NCI-H146 treated with DMSO at 0.1 percent for 48 hours (cell line): ENCODE measurements around the gene SORBS1.

Experiments
- DNase-seq: peaks from one replicate; lab custom pipeline; 2025; ENCODE audit not compliant: unreplicated experiment; lab: John Stamatoyannopoulos, UW

SORBS1 gene

DNA sequence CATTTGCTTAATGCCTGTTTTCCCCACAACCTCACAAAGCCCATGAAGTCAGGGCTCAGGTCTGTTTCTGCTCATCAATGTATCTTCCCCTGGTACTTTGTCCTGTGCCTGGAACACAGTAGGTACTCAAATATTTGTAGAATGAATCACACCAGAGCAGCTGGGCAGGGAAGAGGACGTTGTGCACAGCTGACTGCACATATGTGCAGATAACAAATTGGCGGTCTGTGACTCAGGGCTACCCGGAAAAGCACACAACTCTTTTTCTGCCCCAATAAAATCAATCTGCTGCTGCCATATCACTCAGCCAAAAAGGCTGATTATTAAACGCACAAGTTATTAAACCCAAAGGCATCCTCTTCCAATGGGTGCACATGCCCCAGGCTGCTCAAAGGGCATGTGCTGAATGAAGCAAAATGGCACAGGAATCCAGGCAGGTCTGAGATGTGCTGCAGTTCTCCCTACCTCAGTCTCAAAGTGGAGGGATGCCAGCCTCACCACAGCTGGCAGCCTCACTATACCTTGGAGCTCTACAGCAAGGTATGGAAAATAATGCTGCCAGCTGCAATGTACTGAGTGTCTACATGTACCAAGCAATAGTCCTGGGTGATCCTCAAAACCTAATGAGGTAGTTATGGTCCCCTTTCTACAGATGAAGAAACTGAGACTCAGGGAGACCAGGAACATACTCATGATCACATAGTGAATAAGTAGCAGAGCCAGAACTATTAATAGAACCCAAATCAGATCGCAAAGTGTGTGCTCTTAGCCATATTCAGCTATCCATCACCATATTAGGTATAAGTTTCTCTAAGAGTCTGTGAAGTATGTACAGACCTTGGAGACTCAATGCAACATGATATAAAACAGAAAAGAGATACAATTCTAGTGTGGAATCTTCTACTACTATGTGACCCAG, 43.4 kb downstream of the SORBS1 start:
- peak; percentile 12 for DNase-seq

DNA sequence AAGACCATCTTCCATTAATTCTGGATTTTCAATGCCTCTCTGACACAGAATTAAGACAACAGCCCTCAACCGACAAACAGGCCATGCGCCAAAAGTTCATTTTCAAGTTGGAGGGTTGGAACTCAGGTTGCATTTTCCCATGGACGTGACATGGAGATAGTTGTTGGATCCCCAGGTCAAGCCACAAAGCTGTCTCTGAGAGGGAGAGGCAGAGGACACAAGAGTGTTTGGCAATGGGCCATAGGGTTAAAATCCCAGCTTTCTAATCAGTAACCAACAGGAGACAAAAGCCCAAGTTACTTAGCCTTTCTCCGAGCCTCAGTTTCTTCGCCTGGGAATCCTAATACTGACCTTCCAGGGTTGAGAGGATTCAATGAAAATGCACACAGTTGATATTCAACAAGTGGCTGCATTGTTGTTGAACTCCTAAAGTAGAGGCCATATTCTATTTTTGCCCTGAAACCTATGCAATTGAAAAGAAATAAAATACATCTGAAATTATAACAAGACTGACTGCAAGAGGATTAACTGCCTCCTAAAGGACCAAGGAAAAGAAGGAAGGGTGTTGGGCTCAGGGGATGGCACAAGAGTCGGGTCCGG, 44.3 kb downstream of the SORBS1 start:
- DNase-seq: no peak

DNA sequence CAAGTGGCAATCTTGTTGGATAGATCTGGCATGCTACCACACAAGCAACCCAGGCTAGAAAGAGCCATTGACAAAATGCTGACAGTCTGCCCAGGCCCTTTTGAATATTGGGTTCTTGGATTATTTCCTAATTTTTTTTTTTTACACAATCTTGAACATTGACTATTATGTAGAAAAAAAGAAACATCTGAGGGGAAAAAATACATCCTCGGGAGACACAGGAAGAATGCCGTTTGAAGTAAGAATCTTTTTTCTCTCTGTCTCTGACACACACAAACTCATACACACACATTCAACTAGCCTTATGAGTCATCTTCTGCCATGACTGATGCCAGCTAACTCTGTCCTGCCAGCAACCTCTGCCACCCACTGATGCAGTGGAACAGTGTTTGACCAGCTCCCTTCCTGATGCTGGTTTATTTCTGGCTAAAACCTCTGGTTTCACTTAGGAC, 47.2 kb downstream of the SORBS1 start:
- no peak for DNase-seq

DNA sequence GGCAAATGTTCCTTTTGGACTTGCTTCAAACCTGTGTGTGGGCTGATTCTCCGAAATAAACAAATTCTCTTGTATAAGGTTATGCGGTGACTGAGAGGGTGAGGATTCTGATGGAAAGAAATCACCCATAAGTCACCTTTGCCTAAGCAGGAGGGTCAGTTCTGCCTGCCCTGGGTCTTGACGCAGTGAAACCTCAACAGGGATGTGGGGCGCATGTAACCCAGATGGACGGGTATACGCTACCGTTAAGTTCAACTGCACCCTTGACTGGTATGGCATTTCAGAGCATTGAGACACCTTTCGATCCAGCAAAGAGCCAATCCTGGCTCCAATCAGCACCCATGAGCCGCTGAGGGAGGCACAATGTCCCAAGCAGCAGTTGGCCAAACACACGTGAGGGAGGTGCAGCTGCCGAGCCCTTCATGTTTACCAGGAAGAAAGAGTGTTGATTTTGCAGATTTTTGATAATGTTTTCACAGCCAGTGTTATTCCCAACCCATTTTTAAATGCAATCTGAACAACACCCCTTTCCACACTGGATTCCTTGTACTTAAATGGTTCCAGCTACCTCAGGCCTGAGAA, 48.1 kb downstream of the SORBS1 start:
- DNase-seq: no peak

DNA sequence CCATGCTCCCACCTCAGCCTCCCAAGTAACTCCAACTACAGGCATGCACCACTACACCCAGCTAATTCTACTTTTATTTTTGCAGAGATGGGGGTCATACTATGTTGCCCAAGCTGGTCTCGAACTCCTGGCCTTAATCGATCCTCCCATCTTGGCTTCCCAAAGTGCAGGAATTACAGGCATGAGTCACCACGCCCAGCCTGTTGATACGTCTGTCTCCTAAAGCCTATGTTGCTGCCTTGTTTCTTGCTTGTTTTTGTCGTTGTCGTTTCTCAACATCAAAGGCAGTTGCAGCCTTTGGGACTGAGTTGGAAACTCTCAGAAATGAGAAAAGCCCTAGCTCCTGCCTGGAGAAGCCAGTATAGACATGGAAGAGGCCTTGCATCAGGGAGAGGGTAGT, 49.9 kb downstream of the SORBS1 start:
- DNase-seq: no peak

DNA sequence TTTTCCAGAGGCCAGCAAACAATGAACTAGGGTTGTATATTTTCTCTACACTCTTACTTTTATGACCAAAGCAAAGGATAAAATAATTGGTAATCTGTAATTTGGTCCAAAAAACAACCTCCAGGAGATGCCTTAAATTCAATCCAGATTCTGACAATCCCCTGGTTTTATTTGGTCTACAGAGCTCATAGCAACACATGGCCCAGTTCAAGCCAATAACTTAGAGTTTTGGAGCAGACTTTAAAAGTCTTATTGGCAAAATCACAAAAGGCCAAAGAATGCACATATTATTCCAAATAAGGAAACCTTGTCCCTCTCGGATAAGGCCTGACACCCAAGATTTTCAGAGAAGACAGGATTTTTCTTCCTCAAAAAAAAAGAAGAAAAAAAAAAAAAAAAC, 51.9 kb downstream of the SORBS1 start:
- no peak for DNase-seq

DNA sequence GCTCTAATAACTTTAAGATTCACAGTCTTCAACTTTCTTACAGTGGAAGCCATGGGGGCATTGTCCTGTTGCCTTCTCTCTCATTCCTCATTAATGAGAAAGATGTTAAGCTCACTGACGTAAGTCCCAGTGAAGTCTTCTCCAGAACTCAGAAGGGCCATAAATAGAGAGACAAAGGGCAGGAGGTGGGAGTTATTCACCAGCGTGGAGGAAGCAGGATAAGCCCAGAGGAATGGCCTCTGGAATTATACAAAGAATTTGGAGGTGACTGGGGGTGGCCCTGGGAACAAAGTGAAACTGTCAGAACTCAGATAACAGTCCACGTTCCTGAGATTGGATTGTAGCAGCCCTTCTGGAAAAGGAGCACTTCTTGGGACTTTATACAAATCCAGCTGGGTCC, 52.4 kb downstream of the SORBS1 start:
- no peak for DNase-seq

DNA sequence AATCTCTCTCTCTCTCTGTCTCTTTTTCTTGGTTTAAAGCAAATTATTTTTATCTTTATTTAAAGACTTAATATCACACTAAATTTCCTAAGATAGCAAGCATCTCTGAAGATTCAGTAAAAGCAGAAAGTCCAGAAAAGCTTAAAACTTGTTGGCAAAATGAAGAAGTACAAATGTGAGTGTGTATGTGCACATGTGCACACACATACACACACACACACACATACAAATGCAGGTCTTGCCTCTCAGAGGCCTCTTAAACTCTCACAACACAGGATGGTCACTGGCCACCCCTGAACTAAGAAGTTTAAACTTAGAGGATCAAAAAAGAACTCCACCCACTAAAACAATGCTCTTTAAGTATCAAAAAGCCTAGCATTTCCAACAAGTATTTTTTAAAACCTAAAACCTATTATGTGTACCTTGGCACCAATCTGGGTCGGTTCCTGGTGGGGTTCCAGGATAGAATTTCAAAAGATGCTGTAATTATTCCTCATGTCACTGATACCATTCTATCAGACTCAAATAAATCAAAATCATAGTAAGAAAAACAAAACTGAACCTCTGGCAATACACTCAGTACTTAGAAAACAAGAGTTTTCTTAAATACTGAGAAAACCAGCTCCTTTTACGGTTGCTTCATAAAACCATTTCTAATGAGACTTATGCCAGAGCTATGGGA, 55.0 kb downstream of the SORBS1 start:
- DNase-seq: no peak

DNA sequence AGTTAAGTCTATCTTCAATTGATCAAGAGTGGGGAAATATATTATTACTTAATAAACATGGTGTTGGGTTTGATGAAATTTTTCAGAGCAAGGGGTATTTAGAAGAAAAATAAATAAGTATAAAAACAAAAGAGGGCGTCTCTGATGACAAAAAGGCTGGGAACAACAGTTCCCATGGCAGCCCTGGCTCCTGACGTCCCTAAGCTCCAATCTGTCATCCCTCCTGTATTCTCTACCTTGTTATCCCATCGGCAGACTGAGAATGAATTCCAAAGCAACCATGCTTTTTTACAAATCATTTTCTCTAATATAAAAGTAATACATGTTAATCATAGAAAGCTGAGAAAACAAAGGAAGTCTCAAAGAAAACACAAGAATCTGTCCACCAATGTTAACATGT, 55.5 kb downstream of the SORBS1 start:
- no peak for DNase-seq

DNA sequence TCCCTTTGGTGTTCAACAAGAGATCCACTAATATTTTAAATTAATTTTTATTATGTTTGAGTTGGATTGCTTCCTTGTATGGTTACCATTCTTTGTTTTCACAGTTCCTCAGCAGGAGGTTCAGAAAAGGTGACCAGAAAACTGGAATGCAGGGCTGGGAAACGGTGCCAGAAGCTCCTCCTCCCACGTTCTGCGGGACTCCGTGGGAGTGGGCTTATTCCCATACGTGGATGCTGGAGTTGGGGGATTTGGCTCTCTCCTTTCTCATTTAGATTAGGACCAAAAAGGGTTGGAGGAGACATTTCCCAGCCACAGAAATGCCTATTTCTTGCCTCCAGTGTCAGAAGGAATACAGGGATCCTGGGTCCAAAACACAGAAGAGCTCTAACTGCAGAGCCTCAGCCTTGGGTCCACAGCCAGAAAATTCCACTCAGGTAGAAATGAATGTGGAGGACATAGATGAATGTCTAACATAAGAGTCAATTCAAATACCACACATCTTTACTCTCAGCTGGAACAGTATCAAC, 56.0 kb downstream of the SORBS1 start:
- DNase-seq: no peak

DNA sequence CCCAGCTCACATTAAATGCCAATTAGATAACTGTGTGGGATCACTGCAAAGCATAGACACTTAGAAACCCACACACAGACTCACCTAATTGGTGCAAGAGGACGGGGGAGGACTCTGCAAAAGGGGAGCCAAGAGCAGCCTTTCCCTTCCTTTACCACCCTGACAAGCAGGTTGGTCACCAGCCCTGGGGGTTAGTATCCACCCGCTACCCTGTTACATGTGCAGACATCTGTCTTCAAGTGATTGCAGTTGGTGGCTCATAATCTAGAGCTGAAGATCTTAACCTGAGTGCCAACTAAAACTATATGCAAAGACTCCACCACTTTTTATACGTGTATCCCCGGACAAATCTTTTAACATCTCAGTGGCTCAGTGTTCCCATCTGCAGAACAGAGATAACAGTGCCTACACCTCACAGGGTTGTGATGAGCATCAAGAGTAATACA, 56.9 kb downstream of the SORBS1 start:
- no peak for DNase-seq

DNA sequence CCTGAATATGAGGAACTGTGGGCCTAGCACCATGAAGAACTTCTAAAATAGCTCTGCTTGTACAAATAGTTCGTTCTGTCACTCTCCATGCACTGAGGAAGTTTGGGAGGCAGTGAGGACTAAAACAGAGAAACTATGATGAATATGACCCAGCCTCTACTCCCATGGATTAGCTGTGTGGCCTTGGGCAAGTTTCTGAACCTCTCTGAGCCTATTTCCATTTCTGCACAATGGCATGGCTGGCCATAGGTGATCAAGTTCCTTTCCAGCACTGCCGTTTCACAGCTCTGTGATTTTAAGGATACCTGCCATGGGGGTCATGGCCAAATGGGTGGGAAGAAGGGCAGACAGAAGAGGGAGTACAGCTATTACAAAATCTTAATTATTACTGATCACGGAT, 57.6 kb downstream of the SORBS1 start:
- no peak for DNase-seq

DNA sequence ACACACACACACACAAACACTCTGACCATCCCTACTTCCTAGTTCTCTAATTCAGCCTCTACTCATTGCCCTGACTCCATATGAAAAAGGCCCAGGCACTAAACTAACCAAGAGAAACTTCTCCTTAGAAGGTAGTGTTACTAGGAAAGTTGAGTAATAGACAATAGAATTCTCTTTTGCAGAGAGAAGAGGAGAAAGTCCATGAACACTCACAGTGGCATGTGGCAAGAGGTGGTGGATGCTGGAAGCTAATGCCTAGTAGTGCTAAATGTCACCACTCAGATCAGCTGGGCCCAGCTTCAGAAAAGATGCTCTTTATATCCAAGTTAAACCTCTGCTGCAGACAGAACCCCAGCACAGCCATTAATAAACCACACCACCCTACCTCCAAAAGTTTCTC, 58.2 kb downstream of the SORBS1 start:
- DNase-seq: no peak

DNA sequence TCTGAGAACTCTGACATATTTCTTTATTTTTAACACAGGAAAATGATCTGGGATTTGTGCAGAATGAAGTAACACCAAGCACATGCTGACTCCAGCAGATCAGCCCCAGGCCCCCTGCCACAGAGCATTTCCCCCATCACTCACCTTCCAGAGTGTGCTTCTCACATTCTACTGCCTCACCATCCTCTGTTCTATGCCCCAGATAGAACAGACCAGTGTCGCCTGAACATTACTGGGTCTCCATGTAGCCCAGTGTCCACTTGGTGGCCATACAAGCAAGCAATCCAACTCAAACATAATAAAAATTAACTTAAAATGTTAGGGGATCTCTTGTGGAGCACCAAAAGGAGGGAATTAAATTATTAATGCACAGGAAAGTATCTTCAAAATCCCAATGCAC, 58.8 kb downstream of the SORBS1 start:
- no peak for DNase-seq

DNA sequence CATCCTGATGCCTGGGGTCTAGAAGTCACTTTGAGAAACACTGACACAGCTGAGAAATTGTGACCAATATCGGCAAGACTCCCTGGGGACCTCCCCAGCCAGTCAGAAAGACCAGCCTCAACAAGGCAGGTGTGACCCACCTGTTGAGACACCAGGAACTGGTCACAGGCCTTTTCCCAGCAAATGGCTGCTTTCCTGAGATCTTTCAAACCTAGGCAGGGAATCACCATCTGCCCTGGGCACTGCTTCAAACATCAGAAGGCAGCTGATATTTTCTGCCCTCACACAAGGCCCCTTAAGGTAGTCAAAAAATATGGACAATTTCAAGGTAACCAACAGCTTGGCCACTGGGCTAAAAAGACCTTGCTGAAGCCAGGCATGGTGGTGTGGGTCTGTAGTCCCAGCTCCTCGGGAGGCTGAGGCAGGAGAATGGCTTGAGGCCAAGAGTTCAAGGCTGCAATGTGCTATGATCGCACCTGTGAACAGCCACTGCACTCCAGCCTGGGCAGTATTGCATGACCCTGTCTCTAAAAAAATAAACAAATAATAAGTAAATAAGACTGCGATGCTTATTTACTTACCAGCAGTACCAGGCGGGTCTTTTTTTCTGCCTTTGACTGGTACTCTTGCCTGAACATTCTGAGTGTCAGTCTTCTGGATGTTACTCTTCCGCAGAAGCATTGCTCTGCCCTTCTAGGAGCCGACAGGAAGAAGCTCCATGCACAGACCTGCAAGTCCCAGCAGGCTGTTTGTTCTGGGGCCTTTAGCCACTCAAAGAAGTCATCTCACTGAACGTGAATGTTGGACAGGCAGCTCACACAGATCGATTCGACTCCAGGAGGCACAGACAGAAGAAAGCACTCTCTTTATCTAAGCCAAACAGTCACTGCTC, 59.7 kb downstream of the SORBS1 start:
- DNase-seq: peak; percentile 77

DNA sequence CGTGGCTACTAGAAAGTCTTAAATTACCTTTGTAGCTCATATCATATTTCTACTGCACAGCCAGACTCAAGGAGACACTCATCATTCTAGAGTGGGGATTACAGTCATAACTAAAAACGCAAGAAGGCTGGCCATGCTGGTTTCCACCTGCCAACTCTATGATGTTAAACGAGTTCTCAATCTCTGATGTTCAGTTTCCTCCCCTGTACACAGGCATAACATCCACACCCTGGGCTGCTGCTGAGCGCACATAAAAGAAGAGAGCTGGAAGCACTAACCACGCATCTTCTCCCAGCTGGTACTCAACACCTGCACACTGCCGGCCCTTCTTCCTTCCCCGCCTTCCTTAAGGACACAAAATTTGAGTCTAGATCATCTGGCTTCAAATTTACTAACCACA, 60.5 kb downstream of the SORBS1 start:
- DNase-seq: peak; percentile 23

DNA sequence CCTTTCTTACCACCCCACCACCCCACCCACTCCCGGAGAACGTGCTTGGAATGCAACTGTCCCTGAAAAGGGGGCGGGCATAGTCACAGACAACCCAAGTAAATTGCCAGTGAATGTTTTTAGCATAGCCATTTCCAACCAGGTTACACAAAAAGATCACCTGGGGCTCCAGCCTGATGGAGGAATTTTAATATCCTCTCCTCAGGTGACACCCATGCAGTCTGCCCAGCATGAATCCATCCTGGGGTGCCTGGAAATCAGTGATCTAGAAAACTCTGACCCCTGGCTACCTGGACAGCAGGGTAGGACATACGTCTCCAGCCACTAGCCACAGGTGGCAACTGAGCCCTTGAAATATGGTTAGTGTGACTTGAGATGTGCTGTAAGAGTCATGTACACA, 61.1 kb downstream of the SORBS1 start:
- DNase-seq: no peak

DNA sequence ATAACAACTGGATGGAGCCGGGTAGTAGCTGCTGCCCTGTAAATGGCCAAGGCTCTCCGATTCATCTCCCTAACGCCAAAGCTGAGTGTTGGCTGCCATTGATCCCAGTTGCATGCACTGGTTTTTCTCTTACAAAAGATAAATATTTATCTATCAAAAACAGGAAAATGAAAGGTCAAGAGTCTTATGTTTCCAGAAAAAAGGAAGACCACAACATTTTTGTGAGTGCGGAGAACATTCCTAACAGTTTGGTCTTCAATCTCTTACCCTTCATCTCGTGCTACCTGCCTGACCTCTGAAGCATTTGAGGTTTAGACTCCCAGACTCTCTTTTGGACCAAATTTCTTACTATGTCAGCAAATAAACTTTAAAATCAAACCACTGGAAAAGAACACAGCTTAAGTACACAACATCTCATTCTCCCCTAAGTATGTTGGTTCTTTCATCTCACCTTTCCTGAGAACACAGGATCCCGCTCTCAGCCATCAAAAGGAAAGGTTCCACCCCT, 61.6 kb downstream of the SORBS1 start:
- no peak for DNase-seq

DNA sequence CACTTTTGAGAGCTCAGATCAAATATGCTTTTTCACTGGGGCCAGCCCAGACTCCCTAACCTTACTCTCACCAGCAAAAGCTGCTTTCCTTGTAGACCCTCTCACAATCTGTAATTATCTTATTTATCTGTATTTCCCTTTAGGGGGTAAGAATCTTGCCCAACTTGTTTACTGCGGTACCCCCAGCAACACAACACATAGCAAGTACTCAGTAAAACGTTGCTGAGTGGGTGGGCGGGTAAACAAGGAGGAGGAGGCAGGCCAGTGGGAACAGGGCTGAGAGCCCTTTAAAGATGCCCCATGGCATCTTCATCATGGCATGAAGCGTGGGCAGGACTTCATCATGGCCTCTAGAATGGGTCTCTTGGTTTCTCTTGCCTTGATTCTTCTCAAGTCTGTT, 64.2 kb downstream of the SORBS1 start:
- no peak for DNase-seq

DNA sequence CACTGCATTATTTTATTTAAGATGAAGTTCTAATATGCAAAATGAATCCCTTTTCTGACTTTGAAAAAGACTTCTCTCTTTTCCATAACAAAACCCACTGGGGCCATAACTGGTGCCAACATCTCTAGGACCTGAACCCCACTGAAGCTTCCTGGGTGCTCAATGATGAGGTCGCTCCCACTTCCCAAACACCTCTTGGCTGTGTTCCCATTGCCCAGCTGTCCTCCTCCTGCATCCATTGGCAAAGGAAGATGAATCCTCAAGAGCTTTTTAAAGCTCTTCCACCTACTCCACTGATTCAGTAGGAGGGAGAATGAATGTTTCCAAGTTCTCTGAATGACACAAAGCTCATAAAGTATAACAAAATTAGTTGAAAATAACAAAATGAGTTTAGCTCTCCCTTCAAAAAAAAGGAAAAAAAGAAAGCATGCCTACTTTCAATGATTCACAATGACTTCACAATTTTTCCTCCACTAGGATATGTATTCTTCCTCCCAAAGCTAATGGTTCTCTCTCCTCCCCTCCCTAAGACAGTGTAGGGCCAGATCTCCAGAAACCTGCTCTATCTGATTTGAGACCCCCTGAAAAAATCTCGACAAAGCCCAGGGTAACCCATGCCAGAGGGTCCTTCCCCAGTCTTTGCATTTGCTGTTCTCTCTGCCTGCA, 64.8 kb downstream of the SORBS1 start:
- DNase-seq: no peak
